ENCODE results near the gene ZNF654.
"Not testable (repeated sequence)": the region's sequence is repeated elsewhere in the genome, so short reads cannot be mapped to it uniquely, and the experiment has no call there.

ZNF654 gene

DNA sequence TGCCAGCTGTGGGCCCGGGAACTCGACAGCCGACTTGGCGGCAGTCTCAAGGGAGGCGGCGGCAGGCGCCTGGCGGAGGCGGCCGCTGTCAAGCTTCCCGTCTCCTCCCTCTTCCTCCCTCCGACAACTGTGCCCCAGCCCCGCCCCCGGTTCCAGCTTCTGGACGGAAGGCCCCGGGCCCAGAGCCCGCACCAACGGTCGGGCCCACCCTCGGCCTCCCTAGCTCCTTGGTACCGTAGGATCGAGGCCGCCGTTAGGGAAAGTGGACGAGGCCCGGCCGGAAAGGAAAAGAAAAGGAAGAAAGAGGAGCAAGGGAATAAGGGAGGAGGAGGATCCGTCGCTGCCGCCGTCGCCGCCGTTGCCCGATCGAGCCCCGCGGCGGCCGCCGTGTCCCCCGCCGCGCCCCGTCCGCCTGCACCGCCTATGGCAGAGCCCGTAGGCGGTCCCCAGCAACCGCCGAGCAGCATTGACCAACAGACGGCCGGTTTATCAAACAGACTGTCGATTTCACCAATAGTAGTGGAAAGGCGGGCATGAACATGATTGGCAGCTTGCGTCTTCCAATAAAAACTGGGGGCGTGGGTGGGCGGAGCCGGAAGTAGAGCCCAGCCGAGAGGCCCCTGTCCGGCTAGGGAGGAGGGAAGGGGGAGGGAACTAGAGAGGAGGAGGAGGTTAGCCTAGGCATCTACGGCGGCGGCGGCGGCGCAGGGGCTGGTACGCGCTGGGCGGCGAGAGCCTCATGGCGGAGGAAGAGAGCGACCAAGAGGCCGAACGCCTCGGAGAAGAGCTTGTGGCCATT lies at the start of gene ZNF654, which contains the start of gene CGGBP1:
Gene ZNF654 (plus strand): TSS at position 675 of the 799 bp plus-strand sequence. CDS start 65 bp downstream, at position 740.
Gene CGGBP1 (minus strand): TSS at position 425 of the 799 bp plus-strand sequence. CDS start 3,029 bp downstream, outside the sequence.
- DNase-seq (ENCODE audit: low spot score): peak; percentile 100

DNA sequence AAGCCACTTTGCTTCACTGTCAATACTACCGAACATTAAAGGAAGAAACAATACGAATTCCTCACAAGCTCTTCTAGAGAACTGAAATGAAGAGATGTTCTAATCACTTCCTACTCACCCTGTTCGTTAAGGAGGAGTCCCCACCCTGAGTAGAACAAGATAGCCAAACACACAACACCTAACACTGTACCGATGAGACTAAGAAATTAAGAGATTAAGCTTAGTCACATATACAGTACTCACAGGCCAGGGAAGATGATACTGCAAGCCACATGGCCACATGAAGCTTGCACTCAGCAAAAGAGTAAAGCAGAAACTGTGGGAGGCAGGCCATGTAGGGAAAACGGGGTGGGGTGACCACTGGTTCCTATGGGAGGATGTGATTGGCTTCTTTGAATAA lies 48.2 kb upstream of the ZNF654 start:
- DNase-seq (ENCODE audit: low spot score): no peak

DNA sequence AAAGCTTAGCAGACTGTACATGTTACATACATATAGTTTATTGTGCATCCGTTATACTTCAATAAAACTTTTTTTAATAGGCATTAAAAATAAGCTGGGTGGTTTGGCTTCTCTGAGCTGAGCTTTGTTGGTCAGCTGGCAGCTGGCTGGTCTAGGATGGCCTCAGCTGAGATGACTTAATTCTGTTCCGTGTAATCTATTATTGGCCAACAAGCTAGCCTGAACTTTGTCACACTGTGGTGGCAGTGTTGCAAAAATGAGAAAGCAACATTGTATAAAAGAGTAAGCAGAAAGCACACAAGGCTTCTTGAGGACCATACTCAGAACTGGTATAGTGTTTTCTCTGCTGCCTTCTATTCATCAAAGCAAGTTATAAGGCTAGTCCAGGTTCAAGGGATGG lies 45.5 kb upstream of the ZNF654 start:
- DNase-seq (ENCODE audit: low spot score): no peak

DNA sequence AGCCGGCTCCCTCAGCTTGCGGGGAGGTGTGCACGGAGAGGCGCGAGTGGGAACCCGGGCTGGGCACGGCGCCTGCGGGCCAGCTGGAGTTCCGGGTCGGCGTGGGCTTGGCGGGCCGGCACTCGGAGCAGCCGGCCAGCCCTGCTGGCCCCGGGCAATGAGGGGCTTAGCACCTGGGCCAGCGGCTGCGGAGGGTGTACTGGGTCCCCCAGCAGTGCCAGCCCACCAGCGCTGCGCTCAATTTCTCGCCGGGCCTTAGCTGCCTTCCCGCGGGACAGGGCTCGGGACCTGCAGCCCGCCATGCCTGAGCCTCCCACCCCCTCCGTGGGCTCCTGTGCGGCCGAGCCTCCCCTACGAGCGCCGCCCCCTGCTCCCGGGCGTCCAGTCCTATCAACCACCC lies 43.4 kb upstream of the ZNF654 start:
- not testable (repeated sequence) for DNase-seq (ENCODE audit: low spot score)

DNA sequence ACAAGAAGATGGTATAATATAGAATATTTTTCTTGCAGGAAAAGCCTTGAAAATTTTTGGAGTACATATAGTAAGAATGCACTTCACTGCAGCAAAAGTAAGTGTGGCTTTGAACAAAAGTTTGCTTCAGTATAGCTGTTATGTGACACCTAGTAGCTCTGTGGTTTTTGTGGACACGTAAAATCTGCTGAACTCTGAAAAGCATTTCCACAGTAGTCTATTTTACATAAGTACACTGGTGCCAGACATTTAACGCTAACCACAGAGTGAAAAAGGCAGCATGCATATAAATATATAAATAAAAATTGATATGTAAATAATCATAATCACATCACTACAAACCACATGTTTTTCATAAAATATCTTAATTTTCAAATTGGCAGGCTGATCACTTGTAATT lies 40.0 kb upstream of the ZNF654 start:
- peak; percentile 37 for DNase-seq (ENCODE audit: low spot score)

DNA sequence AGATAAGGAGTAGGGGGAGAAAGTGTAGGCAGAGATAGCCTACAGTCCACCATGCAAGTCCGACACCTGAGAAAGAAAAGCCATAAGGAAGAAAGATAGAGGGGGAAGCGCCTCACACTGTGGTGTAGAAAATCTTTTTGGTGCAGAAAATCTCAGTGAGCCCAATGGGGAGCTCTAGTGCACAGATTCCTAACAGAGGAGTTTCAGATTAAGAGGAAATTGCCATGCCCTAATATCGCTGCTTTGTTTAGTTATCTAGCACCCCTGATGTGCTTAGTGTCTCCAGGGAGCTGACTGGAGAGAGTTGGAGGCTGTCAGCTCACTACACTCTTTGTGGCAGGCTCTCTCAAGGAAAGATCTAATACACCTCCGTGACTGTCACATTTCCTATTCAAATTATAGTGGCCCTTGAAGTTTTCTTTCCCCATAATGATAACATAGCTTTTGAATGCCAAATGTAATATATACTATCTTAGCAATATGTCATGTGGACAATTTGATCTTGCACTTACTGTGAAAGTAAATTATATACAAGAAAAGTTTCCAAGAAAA lies 34.0 kb upstream of the ZNF654 start:
- DNase-seq (ENCODE audit: low spot score): no peak

DNA sequence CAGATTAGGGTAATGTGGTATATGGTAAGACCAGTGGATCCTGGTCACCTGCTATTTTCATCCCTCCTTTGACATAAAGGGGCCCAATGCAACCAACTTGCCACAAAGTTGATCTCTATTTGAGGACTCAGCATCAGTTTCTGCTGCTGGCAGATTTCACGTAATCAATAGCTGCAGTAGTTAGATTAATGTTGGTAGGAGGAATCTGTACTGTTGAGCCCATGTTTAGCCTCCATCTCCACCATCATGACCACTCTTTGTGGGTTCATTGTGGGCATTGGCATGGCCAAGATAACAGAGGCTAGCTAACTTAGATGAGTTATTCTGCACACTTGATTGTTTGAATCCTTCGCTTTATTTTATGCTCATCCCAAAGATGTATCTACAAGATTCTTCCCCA lies 30.2 kb upstream of the ZNF654 start:
- no peak for DNase-seq (ENCODE audit: low spot score)

DNA sequence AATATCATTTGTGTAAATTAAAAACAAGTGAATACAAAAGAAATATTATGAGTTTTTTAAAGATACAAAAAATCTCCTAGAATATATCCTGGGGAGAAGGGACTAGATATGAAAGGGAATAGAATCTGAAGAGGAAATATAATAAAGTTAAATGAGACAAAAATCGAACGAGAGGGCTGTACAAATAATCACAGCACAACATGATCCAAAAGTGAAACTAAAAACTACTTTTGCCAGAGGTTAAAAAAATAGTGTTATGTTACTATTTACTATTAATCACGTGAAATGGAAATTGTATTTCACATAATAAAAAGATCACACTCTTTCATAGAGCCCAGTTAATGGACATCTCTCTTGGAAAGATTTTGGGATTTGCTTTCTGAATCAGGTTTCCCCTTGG lies 28.8 kb upstream of the ZNF654 start:
- DNase-seq (ENCODE audit: low spot score): peak; percentile 19

DNA sequence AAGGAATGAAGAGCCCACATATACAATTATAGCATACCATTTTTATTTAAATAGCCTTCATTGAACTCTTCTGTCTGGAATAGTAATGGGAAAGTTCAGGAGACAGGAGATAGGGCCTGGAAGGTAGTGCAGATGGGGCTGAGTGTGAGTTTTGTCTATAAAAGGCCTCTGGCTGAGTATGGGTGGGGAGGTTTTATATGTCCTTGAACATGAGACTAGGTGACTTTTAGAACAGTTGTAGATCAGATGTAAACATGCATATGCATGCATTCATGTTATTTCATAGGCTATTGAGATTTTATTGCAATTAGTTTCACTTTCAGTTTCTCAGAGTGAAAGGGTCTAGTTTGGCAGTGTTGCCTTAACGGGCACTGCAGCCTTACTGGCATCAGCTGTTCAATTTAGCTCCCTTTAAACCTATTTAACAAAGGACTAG lies 27.4 kb upstream of the ZNF654 start:
- DNase-seq (ENCODE audit: low spot score): peak; percentile 51

DNA sequence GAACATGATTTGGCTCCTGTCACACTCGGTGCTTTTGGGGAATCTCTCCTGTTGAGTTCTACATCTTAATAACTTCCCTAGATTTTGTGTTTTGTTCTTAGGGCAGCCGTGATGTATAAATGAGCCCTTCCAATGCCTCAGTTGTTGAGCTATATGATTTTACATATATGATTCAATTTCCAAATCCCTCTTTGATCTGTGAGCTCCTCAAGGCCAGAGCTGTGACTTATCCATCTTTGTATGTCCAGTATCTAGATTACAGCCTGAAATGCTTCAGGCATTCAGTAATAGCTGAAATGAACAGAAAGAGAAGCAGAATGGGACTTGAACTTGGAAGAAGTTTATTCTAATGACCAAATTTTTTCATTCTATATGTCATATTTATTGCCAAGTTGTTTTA lies 26.8 kb upstream of the ZNF654 start:
- no peak for DNase-seq (ENCODE audit: low spot score)

DNA sequence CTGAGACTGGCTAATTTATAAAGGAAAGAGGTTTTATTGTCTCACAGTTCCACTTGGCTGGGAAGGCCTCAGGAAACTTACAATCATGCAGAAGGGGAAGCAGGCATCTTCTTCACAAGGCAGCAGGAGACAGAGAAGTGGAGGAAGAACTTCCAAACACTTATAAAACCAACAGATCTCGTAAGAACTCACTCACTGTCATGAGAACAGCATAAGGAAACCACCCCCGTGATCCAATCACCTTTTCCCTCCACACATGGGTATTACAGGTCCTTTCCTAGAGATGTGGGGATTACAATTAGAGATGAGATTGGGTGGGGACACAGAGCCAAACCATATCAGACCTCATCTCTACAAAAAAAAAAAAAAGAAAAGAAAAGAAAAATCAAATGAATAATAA lies 26.0 kb upstream of the ZNF654 start:
- DNase-seq (ENCODE audit: low spot score): no peak

DNA sequence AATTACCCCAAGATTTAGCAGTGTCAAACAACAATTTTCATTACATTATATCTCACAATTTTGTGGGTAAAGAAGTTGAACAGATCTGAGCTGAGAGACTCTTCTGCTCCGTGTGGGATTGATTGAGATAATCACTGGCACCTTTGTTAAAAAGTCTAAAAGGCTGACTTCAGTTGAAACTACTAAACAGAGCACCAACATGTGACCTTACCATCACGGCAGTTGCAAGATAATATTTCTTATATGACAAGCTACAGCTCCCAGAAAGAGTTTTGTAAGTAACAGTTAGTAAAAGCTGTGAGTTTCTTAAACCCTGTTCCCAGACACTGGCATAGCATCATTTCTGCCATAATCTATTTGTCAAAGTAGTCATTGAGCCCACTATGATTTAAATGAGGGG lies 25.2 kb upstream of the ZNF654 start:
- DNase-seq (ENCODE audit: low spot score): no peak

DNA sequence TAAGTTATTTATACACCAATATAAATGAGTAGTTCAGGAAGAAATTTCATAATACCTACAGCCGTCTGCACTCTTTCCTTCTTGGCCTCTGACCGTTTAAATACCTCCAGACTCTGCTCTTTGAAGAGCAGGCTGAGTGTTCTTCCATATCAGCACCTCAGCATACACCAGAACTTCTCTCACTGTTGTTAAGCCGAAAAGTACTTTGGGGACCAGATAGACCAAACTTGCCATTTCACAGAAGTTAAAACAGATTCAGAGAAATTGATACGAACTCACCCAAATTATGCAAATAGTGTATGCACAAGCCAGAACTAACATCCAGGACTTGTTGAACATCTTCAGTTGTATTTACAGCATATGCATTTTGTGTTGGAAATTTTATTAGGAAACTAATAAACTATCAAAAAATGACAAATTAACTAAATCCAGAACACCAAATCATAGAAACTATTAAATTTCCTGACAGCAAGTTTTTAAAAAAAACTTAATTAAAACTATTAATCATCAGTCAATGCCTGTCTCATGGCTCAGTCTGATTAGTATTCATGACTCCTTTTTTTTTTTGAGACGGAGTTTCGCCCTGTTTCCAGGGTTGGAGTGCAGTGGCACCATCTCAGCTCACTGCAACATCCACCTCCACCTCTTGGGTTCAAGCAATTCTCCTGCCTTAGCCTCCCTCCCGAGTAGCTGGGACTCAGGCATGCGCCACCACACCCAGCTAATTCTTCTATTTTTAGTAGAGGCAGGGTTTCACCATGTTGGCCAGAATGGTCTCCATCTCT lies 24.4 kb upstream of the ZNF654 start:
- no peak for DNase-seq (ENCODE audit: low spot score)

DNA sequence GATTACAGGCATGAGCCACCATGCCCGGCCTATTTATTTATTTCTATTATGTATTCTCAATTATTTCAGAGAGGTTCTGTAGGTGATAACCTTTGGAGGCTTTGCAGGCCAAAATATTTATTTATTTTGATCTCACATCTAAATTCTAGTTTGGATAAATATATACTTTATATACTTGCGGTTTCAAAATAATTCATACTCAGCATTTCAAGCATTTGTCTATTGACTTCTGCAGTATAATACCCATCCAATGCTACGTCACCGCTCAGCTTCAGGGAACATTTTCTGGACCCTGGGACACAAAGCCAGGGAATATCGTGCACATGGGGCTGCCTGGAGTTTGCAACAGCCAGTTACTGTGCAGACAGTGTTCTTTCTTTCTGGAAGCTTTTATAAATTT lies 22.8 kb upstream of the ZNF654 start:
- DNase-seq (ENCODE audit: low spot score): no peak

DNA sequence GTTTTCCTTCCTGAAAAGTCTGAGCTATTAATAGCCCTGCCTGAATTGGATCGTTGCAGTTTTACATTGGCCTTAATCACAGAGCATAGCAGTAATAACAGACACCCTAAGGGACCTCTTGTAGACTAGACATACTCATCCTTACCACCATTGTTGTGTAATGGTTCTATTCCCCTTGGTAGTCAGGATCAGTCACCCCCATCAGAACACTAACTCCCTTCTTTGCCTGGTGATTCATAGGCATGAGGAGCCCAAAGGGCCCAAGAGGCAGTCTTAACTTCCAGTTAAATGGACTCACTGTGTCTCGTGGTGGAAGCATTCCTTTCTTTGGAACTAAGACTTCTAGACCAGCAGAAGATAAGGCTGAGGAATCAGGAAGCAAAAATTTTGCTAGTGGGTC lies 20.5 kb upstream of the ZNF654 start:
- DNase-seq (ENCODE audit: low spot score): no peak

DNA sequence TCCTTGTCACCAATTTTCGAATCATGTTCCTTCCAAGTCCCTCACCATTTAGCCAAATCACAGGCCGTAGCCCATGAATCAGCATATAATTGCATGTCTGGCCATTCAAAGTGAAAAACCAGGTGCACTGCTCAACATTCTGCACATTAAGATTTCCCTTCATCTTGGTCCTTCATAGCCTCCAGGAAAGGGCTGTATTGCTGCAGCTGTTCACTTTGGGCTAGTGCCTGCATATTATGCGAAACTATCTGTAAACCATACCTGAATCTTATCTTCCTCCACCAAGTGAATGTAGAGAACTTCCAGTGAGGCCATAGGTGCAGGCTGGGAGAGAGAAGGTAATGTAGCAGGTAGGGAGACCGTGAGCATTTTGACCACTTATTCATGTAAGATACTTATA lies 18.5 kb upstream of the ZNF654 start:
- DNase-seq (ENCODE audit: low spot score): no peak

DNA sequence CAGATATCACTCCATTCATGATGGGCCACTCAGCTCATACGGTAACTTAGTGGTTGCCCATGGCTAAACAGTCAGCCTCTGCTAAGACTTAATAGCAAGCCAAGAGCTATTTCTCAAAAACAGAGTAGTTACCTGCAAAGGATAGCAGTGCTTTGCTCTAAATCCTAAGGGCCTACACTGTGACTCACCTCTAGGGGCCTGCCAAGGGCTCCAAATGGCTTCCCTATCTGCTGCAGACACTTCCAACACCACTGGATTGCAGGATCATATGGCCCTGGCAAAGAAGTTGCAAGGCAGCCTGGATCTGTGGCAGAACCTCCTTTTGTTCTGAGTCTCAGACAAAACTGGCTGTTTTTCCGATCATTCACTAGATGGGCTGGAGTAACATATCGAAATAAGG lies 18.1 kb upstream of the ZNF654 start:
- no peak for DNase-seq (ENCODE audit: low spot score)

DNA sequence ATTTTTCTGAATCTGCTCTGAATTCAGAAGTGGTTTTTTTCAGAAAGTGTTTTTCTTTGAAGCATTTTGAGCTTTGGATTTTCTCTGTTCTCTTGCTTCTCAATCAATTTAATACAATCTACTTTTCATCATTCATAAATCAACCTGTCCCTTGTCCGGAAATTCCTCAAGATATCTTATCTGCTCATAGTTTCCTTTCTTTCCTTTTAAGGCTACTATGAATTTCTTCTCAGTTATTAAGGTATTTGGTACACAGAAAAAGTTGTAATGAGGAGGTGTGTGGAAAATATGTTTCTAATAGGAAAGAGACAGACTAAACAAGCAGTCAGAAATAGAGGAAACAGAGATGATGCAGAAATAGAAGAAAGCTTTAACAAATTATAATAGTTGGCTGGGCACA lies 14.6 kb upstream of the ZNF654 start:
- no peak for DNase-seq (ENCODE audit: low spot score)

DNA sequence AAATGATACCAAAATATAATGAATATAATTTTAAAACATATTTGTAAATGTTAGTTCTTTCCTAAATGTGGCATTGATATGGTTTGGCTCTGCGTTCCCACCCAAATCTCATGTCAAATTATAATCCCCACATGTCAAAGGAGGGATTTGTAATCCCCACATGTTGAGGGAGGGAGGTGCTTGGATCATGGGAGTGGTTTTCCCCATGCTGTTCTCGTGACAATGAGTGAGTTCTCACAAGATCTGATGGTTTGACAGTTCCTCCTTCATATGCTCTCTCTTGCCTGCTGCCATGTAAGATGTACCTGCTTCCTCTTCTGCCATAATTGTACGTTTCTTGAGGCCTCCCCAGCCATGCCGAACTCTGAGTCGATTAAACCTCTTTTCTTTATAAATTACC lies 12.3 kb upstream of the ZNF654 start:
- no peak for DNase-seq (ENCODE audit: low spot score)

DNA sequence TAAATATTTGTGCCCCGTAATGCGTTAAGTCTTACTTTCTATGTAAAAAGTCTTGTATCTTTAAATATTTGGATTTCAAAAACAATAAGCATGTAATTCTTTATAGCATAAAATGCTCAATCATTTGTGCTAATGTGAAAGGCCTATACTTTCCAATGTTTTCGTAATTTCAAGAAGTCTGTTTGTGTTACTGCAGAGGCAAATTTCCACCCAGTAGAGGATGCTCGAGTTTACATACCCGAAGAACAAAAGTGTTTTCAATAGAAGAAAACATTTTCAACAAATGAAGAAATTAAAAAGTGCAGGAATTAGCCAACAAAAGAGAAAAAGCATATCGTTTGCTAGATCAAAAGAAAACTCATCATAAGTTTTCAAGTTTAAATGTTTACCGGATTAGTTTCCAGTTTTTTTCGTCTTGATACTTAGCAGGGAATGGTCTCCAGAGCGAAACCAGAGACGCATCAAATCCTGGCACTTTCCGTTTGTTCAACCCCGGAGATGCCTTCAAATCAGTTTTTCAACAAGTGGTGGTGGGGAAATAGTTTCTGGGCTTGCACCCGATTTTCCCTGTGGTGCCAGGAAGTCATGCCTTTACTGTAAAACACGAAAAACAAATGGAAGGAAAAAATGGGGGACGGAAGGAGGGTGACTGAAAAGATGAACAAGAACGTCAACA lies 1.3 kb upstream of the ZNF654 start:
- peak; percentile 24 for DNase-seq (ENCODE audit: low spot score)

DNA sequence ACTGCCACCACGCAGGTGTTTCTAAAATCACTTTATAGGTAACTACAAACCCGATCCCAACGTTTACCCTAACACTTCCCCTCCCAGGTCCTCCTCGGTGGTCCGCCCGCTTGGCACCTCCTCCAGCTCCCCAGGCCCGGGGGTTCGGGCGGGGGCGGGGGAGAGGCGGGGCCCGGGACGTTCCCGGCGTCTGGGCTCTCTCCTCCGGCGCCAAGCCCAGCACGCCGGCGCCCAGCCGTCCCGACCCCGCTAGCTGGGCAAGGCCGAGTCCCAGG lies 812 bp upstream of the ZNF654 start:
- no peak for DNase-seq (ENCODE audit: low spot score)

DNA sequence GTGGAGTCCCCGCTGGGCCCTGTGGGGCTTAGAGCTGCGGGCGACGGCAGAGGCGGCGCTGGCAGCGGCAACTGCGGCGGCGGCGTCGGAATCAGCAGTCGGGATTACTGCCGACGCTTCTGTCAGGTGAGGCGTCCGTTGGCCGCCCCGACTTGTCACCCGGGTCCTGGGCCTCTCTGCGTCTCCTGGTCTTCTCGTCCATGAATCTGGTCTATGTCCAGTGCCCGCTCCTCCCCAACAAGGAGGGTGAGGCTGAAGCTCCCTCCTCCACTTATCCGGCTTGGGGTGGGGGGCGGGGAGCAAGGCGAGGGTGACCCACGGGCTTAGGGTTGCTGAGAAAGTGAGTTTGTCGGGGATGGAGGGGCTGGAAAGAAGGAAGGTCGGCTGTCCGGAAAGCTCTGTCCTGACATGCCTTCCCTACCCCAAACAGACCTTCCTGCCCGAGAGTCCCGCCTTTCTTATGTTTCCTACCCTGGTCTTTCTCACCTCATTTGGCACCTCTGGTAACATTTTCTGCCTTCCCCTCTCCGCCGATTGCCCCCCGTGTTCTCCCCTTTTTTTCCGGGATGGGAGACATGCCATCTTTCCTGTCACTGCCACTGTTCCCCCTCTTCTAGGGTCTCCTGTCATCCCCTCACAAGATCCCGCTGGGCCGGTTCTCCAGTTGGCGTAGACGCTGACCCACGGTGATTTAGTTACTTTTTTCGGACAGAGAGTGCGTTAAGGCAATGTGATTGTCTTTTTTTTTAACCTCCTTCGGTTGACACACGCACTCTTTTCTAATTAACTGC lies 520 bp downstream of the ZNF654 start:
- DNase-seq (ENCODE audit: low spot score): no peak

Measured in CD4-positive, alpha-beta T cell treated with Interleukin-2 at 100 ng/mL for 4 hours (primary cell).